ENCODE data around the gene ERMAP. TPM values are rescaled to one million over a fixed set of nuclear protein-coding genes. Genes with fewer than 3 reads are reported as not detected.

ERMAP gene
- total and polyA plus RNA-seq, 2 of the 8 experiments (the other 6 are each of a cell fraction or from before 2014, with no cell fraction given), result 2.5 to 3.9 TPM

- Histone ChIP-seq H2BK5ac (ENCODE audit: low read depth, low read length) (no peak overlapping the region), H3K14ac (ENCODE audit: insufficient read length) (no peak overlapping the region), H3K9me3 (ENCODE audit: insufficient read depth in 2 of 2, low read depth in 1 of 2, low read length in 1 of 2) (no peaks in the 10 kb centered on the region), H2BK20ac (ENCODE audit: low read length) (no peak overlapping the region), H3K18ac (ENCODE audit: extremely low read depth, low read length) (no peak overlapping the region), H3K9ac (replicated peaks in 1 of 4; ENCODE audit: extremely low read depth in 1 of 4, low read depth in 3 of 4, low read length in 3 of 4) (no peak overlapping the region), H4K5ac (ENCODE audit: insufficient read length, low read depth, low read length) (no peak overlapping the region), H4K91ac (replicated peaks; ENCODE audit: insufficient read length, low read length) (no peak overlapping the region), H3K79me1 (ENCODE audit: low read depth, low read length) (no peaks in the 10 kb centered on the region), H3K4ac (replicated peaks; ENCODE audit: insufficient read length, low read depth, low read length) (no peak overlapping the region), H3K79me2 (ENCODE audit: control insufficient read depth in 1 of 2, insufficient read depth in 2 of 2, low read length in 2 of 2) (no peaks in the 10 kb centered on the region), H3K56ac (replicated peaks; ENCODE audit: insufficient read length, low read depth, low read length) (no peak overlapping the region), H2BK12ac (ENCODE audit: low read depth, low read length) (no peak overlapping the region), H3K4me3 (ENCODE audit: extremely low read depth in 1 of 4, insufficient read depth in 2 of 4, low read depth in 3 of 4, low read length in 4 of 4) (no peak overlapping the region), H2AK5ac (ENCODE audit: low read depth, low read length) (no peak overlapping the region), H2BK15ac (ENCODE audit: low read length) (no peak overlapping the region), H3K27ac (ENCODE audit: low read depth, low read length) (no peak overlapping the region), H4K8ac (ENCODE audit: extremely low read depth, insufficient read depth, low read length) (no peak overlapping the region), H2AFZ (ENCODE audit: low read length) (no peak overlapping the region), H4K20me1 (replicated peaks in 1 of 2; ENCODE audit: control insufficient read depth in 1 of 2, insufficient read depth in 2 of 2, low read length in 2 of 2) (no peaks in the 10 kb centered on the region), H3K36me3 (ENCODE audit: control insufficient read depth in 2 of 4, insufficient read depth in 4 of 4, low read length in 3 of 4) (peaks cover 3 to 28% (median 16%) of the 10 kb centered on the region in 4 experiments; a peak in 7 of 8 replicates), H3K27me3 (replicated peaks in 1 of 4; ENCODE audit: control insufficient read depth in 3 of 4, extremely low read depth in 1 of 4, insufficient read depth in 3 of 4, low read length in 3 of 4) (no peaks in the 10 kb centered on the region), H2BK120ac (replicated peaks; ENCODE audit: low read depth, low read length) (no peak overlapping the region), H3K23me2 (ENCODE audit: low read depth, low read length) (no peaks in the 10 kb centered on the region), H3K4me1 (replicated peaks in 1 of 4; ENCODE audit: control insufficient read depth in 3 of 4, insufficient read depth in 4 of 4, low read length in 3 of 4) (peaks cover 0 to 2% (median 0%) of the 10 kb centered on the region in 4 experiments; a peak in 1 of 7 replicates), H3K4me2 (ENCODE audit: insufficient read depth in 1 of 2, low read depth in 2 of 2, low read length in 2 of 2) (no peak overlapping the region), H3K23ac (ENCODE audit: insufficient read length) (no peak overlapping the region)
- CTCF ChIA-PET (ENCODE audit: partially characterized antibody), result interaction anchor here (0.6 to 6.4 kb wide), 11 partner anchors 10 to 1492 kb away, joined by 3 to 83 read pairs (median 6); partner anchors contain the start of genes C1orf50 and P3H1
- FAIRE-seq (no peak), DNase-seq (ENCODE audit: low read depth in 1 of 2, low spot score in 2 of 2) (no peak)
- 92% methylated on average over 1 of the region's 1 CpG; no CpG with 5 or more reads in 1 of the 2 experiments for WGBS, 2 experiments (ENCODE audit: extremely low coverage in 1 of 2, insufficient coverage in 1 of 2, insufficient read length in 1 of 2, insufficient replicate concordance in 2 of 2, low coverage in 1 of 2, low lambda C conversion rate in 2 of 2, missing lambda C conversion rate in 1 of 2)
- TF ChIP-seq EZH2 (IDR thresholded peaks at IDR 0.05; ENCODE audit: low read depth, low read length, severe bottlenecking) (no peak), SRF (IDR thresholded peaks at IDR 0.05; ENCODE audit: low read depth, low read length) (no peak), SIX5 (IDR thresholded peaks at IDR 0.05; ENCODE audit: low read depth, low read length) (no peak), SP1 (IDR thresholded peaks at IDR 0.05; ENCODE audit: low read depth, low read length) (no peak), HDAC2 (IDR thresholded peaks at IDR 0.05; ENCODE audit: borderline replicate concordance in 1 of 2, low read depth in 2 of 2, low read length in 2 of 2) (no peak), NRF1 (IDR thresholded peaks at IDR 0.05; ENCODE audit: low read depth, low read length) (no peak), E2F6 (IDR thresholded peaks at IDR 0.05) (no peak), BCL11A (IDR thresholded peaks at IDR 0.05; ENCODE audit: low read depth in 2 of 2, low read length in 2 of 2) (no peak), JUND (IDR thresholded peaks at IDR 0.05; ENCODE audit: low read length) (no peak), EP300 (IDR thresholded peaks at IDR 0.05; ENCODE audit: borderline replicate concordance in 1 of 2, low read depth in 2 of 2, low read length in 2 of 2) (no peak), POLR2A (IDR thresholded peaks at IDR 0.05; ENCODE audit: control extremely low read depth in 1 of 2, low read depth in 2 of 2, low read length in 2 of 2) (no peak), SIRT6 (IDR thresholded peaks at IDR 0.05; ENCODE audit: low read length) (no peak)
- POLR2A ChIA-PET (ENCODE audit: partially characterized antibody), result interaction anchor here (1.3 to 1.5 kb wide), 3 partner anchors 9 to 40 kb away, joined by 3 read pairs; partner anchors contain the start of gene CLDN19
Measured at GRCh38 chr1:42780176-42780575, 36.7 kb upstream of the ERMAP start.

Measured in H1 (cell line).